GM12873 (cell line): ENCODE measurements around the gene CYB5B.

Source experiments
- CTCF ChIP-seq: IDR thresholded peaks from 2 replicates; pipeline ENCODE4 v1.5.1; 2012; ENCODE audit warnings: low read depth, mild to moderate bottlenecking, moderate library complexity, low read length, control low read depth; ENCODE audit not compliant: insufficient read depth; ENCODE audit errors: missing control alignments

Gene CYB5B, protein sequence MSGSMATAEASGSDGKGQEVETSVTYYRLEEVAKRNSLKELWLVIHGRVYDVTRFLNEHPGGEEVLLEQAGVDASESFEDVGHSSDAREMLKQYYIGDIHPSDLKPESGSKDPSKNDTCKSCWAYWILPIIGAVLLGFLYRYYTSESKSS

DNA sequence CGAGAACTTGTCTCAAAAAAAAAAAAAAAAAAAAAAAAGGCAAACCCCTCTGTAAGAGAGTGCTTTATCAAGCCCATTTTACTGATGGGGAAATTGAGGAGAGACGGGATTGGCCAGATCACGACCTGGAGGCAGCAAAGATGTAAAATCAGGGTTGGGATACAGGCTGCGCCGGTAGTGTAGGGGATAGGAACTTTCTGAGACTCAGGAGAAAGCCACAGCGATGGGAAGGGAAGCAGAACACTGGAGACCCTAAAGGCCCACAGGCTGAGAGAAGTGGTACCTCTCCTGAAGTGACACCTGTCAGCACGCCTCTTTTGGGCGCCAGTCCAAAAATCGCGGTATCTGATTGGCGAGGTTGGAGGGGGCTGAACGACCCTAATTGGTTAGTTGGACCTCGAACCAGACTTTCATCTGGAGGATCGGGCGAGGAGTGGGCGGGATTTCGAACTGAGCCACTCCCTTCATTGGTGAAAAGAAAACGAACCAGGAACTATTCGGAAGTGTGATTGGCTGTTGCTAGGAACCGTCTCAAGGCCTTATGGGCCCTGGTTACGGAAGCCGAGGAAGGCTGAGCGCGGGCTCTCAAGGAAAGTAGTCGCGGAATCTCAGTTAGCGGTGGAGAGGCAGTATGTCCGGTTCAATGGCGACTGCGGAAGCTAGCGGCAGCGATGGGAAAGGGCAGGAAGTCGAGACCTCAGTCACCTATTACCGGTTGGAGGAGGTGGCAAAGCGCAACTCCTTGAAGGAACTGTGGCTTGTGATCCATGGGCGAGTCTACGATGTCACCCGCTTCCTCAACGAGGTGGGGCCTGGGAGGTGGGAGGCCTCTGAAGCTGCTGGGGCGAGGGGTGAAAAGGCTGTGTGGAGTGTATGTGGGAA, at the start of gene CYB5B:
CYB5B (plus strand) TSS at position 567 of the 882 bp plus-strand sequence; CDS start at position 632, 65 bp downstream.
- no peak for TF ChIP-seq CTCF

- TF ChIP-seq CTCF, result no peak
Observed at GRCh38 chr16:69376393-69377059, 47.9 kb upstream of the CYB5B start.

DNA sequence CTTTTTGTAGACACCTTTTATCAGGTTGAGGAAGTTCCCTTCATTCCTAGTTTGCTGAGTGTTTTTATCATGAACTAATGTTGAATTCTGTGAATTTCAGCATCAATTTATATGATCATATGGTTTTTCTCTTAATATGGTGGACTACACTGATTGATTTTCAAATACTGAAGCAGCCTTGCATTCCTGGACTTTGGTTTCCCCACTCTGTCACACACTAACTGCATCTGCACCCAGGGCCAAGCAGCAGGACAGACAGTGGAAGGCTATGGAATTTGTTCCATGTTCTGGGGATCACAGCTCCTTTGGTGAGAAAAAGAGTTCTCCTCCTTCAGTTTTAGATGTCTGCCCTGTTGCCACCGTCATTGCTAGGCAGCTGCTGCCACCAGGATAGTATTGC, 46.4 kb upstream of the CYB5B start:
- no peak for TF ChIP-seq CTCF

DNA sequence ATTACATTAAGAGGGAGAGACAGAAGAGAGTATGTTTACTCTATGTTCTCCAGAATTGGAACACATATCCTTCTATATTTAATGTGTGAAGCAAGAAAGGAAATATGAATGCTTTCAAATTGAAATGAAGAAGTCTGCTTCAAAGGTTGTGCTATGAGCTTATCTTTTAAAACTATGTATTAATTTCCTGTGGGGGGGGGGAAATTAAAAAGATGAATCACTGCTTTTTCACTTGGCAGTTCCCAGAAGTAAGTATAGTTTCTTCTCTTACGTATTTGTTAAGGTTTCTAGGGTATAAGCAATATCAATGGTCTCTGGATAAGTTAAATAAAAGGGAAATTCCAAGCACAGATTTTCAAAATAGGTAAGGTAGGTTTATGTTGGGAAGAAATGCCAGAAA, 45.7 kb upstream of the CYB5B start:
- no peak for TF ChIP-seq CTCF

GRCh38 chr16:69381231-69381630, 43.2 kb upstream of the CYB5B start:
- TF ChIP-seq CTCF, result no peak

GRCh38 chr16:69382421-69382820, 42.0 kb upstream of the CYB5B start:
- TF ChIP-seq CTCF, result no peak

GRCh38 chr16:69384974-69385373, 39.4 kb upstream of the CYB5B start:
- no peak for TF ChIP-seq CTCF
